SU-DHL-6 (cell line): Measurements from ENCODE around the gene KISS1R.

Source experiments
- H2AFZ ChIP-seq: fragments of 200-600 bp; sonication (generic); 2 replicates; pipeline ENCODE4 v1.6.1; 2014; ENCODE audit warnings: low read depth, mild to moderate bottlenecking, moderate library complexity, mixed read lengths, antibody characterized with exemption, low read length; ENCODE audit not compliant: severe bottlenecking
- H3F3A ChIP-seq: fragments of 200-600 bp; shearing (Covaris generic); 2 replicates; pipeline ENCODE4 v1.6.0; 2016; ENCODE audit warnings: antibody characterized with exemption, mild to moderate bottlenecking; ENCODE audit not compliant: insufficient read depth
- H3K27ac ChIP-seq: fragments of 200-600 bp; sonication (generic); 2 replicates; pipeline ENCODE4 v1.5.1; 2016; ENCODE audit warnings: low read depth, mild to moderate bottlenecking, low read length, moderate library complexity, mixed read lengths
- H3K27me3 ChIP-seq: fragments of 200-600 bp; sonication (generic), shearing (Covaris generic); 2 replicates; pipeline ENCODE4 v1.6.0; 2014; ENCODE audit warnings: mild to moderate bottlenecking, low read length
- H3K36me3 ChIP-seq: fragments of 200-600 bp; sonication (generic); 2 replicates; pipeline ENCODE4 v1.6.1; 2014; ENCODE audit warnings: mild to moderate bottlenecking, low read length, mixed read lengths
- H3K4me2 ChIP-seq: fragments of 300-600, 200-600 bp; shearing (Covaris generic), sonication (generic); 2 replicates; pipeline ENCODE4 v1.6.0; 2014; ENCODE audit warnings: low read length, low read depth, mild to moderate bottlenecking; ENCODE audit not compliant: poor library complexity, severe bottlenecking
- H3K4me3 ChIP-seq: fragments of 200-600 bp; sonication (generic); 2 replicates; pipeline ENCODE4 v1.5.1; 2014; ENCODE audit warnings: antibody characterized with exemption, low read length, mild to moderate bottlenecking, mixed read lengths; ENCODE audit not compliant: insufficient read depth, poor library complexity, severe bottlenecking
- H3K79me2 ChIP-seq: fragments of 200-600 bp; sonication (generic); 2 replicates; pipeline ENCODE4 v1.6.1; 2014; ENCODE audit warnings: mild to moderate bottlenecking, low read length, moderate library complexity; ENCODE audit not compliant: insufficient read depth
- H3K9ac ChIP-seq: fragments of 200-600 bp; sonication (generic); 2 replicates; pipeline ENCODE4 v1.7.0; 2014; ENCODE audit warnings: mild to moderate bottlenecking, low read length
- H3K9me2 ChIP-seq: fragments of 200-600 bp; sonication (generic); replicated peaks from 2 replicates; pipeline ENCODE4 v1.6.1; 2014; ENCODE audit warnings: low read length; ENCODE audit not compliant: insufficient read depth
- H3K9me3 ChIP-seq: fragments of 200-600 bp; sonication (generic); 2 replicates; pipeline ENCODE4 v1.6.1; 2014; ENCODE audit warnings: low read length, mixed read lengths; ENCODE audit not compliant: insufficient read depth
- H4K20me1 ChIP-seq: fragments of 200-600 bp; sonication (generic); 2 replicates; pipeline ENCODE4 v1.6.1; 2014; ENCODE audit warnings: low read depth, mild to moderate bottlenecking, antibody characterized with exemption, low read length, moderate library complexity, mixed read lengths
- EZH2phosphoT487 ChIP-seq: fragments of 200-600 bp; sonication (generic), shearing (Covaris generic); conservative IDR thresholded peaks from 2 replicates; pipeline ENCODE4 v1.6.1; 2018; ENCODE audit warnings: mild to moderate bottlenecking, antibody characterized with exemption, low read length, moderate library complexity, mixed read lengths
- TF ChIP-seq, protein P1 (sequence below): fragments of 200-600 bp; sonication (generic); IDR thresholded peaks from one replicate; pipeline ENCODE4 v1.5.1; 2017; ENCODE audit warnings: antibody characterized with exemption, mild to moderate bottlenecking, low read length, moderate library complexity; ENCODE audit not compliant: insufficient read depth, poor library complexity, severe bottlenecking

The KISS1R gene

GRCh38 chr19:900043-900301, 17.2 kb upstream of the KISS1R start:
- Histone ChIP-seq H4K20me1 (no peaks in the 10 kb centered on the region), H2AFZ (no peak overlapping the region), H3K9me2 (no peaks in the 10 kb centered on the region), H3K27ac (no peak overlapping the region), H3K9ac (no peak overlapping the region), H3K9me3 (no peaks in the 10 kb centered on the region), H3K79me2 (no peaks in the 10 kb centered on the region), H3K4me3 (no peak overlapping the region), H3K36me3 (no peaks in the 10 kb centered on the region), H3K4me2 (no peak overlapping the region), H3K27me3 (no peaks in the 10 kb centered on the region), H3F3A (peaks cover 5% of the 10 kb centered on the region; the same call in 1 of the 2 replicates)
- TF ChIP-seq EZH2phosphoT487: no peak
- TF ChIP-seq, protein P1, sequence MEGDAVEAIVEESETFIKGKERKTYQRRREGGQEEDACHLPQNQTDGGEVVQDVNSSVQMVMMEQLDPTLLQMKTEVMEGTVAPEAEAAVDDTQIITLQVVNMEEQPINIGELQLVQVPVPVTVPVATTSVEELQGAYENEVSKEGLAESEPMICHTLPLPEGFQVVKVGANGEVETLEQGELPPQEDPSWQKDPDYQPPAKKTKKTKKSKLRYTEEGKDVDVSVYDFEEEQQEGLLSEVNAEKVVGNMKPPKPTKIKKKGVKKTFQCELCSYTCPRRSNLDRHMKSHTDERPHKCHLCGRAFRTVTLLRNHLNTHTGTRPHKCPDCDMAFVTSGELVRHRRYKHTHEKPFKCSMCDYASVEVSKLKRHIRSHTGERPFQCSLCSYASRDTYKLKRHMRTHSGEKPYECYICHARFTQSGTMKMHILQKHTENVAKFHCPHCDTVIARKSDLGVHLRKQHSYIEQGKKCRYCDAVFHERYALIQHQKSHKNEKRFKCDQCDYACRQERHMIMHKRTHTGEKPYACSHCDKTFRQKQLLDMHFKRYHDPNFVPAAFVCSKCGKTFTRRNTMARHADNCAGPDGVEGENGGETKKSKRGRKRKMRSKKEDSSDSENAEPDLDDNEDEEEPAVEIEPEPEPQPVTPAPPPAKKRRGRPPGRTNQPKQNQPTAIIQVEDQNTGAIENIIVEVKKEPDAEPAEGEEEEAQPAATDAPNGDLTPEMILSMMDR: no peak

DNA sequence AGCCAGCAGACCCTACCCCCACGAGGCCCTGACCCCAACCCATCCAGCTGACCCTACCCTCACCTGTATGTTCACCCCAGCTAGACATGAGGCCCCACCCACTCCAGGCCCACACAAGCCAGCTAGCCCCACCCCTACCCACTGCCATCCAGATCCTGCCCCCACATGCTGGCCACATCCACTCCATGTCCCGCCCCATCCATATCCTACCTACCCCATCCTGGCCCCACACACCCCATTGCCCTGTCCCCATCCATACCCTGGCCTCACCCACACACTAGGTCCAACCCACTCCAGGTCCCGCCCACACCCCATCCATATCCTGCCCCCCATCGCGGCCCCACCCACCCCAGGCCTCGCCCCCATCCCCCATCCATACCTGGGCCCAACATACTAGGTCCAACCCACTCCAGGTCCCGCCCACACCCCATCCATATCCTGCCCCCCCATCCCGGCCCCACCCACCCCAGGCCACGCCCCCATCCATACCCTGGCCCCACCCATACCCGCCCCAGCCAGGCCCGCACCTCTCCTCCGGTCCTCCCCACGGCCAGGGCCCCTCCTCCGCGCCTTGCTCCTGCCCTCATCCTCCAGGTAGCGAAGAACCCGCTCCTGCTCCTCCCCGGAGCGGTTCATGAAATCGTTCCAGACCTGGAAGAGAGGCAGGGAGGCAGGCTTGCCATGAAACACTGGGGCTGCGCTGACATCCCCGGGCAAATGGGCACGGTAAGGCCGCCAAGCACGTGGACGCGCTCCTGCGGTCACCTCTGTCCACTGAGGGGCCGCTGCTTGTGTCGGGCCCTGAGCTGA, 16.6 kb upstream of the KISS1R start:
- no peak overlapping the region for H2AFZ ChIP-seq
- no peaks in the 10 kb centered on the region for H3K9me3 ChIP-seq
- H3K27me3 ChIP-seq: no peaks in the 10 kb centered on the region
- no peaks in the 10 kb centered on the region for H3K36me3 ChIP-seq
- H3K9me2 ChIP-seq: no peaks in the 10 kb centered on the region
- H3K27ac ChIP-seq: no peak overlapping the region
- TF ChIP-seq, protein P1: no peak
- TF ChIP-seq EZH2phosphoT487: no peak
- no peak overlapping the region for H3K9ac ChIP-seq
- H3F3A ChIP-seq: peaks cover 5% of the 10 kb centered on the region; the same call in 1 of the 2 replicates
- H3K79me2 ChIP-seq: no peaks in the 10 kb centered on the region
- H4K20me1 ChIP-seq: no peaks in the 10 kb centered on the region
- no peak overlapping the region for H3K4me3 ChIP-seq
- no peak overlapping the region for H3K4me2 ChIP-seq

- no peaks in the 10 kb centered on the region for H4K20me1 ChIP-seq
- H3K4me2 ChIP-seq: no peak overlapping the region
- no peaks in the 10 kb centered on the region for H3K9me2 ChIP-seq
- H3K36me3 ChIP-seq: no peaks in the 10 kb centered on the region
- TF ChIP-seq, protein P1: no peak
- TF ChIP-seq EZH2phosphoT487: no peak
- no peaks in the 10 kb centered on the region for H3K27me3 ChIP-seq
- H3K9ac ChIP-seq: no peak overlapping the region
- H3K27ac ChIP-seq: no peak overlapping the region
- H2AFZ ChIP-seq: no peak overlapping the region
- H3K9me3 ChIP-seq: no peaks in the 10 kb centered on the region
- no peak overlapping the region for H3K4me3 ChIP-seq
- peaks cover 5% of the 10 kb centered on the region; the same call in 1 of the 2 replicates for H3F3A ChIP-seq
- no peaks in the 10 kb centered on the region for H3K79me2 ChIP-seq
These were observed 15.7 kb upstream of the KISS1R start for GRCh38 chr19:901216-902092.
